GM19463 (cell line): ENCODE results near the gene C10orf143.
A peak's percentile ranks its signal among the peaks of the same experiment; 100 is the strongest.
"Not testable (repeated sequence)": the region's sequence is repeated elsewhere in the genome, so short reads cannot be mapped to it uniquely, and the experiment has no call there.

Source experiments
- ATAC-seq: cut with Tn5 transposase; IDR thresholded peaks from one replicate; pipeline ENCODE4 v1.9.1; 2021; ENCODE audit warnings: mild to moderate bottlenecking, moderate library complexity; ENCODE audit not compliant: unreplicated experiment

Gene C10orf143

DNA sequence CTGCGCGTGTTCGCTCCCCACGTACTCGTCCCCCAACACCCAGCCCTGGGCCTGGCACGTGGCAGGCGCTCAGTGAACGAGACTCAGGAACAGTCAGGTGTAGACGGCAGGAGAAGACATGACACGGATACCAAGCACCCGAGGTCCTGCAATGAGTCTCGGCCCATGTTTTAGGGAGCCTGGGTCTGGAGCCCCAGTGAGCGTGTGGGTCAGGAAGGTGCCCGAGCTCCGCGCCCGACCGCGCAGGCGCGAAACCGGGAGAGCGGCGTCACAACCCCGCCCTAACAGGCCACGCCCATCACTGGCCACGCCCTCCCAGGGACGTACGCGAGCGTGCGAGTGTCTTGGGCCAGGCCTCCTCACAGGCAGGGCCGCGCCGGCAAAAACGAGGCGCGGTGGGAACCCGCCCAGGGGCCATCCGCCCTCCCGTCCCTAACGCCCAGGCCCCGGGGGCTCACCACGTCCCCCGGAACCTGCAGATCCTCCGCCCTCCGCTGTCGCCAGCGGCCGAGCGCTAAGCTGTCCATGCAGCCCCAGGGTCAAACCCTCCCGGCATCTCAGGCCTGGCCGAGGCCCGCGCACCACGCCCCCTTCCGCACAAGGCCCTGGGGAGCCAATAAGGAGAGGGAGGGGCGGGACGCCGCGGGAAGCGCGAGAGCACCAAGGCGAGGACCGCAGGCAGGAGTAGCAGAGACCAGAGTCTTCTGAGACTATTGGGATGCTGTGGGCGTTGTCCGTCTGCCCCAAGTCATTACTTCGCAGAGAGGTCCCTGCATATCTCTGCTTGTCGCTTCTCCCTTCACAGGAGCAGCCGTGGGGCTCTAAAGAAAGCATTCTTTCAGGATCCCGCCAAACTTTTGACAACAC is at the start of gene C10orf143:
Gene C10orf143 (minus strand): TSS at position 585 of the 867 bp plus-strand sequence. CDS start 58 bp downstream, at position 527.
- peak; percentile 78 for ATAC-seq

DNA sequence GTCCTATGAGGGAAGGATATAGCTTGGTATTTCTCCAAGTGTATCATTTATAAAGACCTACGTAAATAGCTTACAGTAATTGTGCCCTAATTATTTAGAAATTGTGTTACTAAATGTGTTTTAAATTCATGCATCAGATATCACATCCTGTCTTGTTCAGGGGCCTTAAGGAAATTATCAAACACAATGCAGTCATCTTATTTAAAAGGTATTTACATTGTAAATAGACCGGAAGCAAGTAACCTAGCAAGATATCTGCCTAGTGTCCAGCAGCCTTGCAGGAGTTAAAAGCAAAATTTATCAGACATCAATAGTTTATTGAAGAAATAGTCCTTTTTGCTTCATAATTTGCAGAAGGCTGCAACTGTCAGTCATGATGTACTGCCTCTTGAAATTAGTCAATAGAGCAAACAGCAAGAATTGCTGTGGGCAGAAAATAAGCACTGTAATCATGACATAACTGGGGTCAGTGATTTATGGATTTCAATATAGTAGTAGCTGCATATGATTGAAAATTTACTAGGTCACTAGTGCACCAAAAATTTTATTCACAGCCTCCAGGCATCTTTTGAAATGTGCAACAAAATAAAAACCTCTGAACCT is 48.7 kb upstream of the C10orf143 start:
- ATAC-seq = no peak

DNA sequence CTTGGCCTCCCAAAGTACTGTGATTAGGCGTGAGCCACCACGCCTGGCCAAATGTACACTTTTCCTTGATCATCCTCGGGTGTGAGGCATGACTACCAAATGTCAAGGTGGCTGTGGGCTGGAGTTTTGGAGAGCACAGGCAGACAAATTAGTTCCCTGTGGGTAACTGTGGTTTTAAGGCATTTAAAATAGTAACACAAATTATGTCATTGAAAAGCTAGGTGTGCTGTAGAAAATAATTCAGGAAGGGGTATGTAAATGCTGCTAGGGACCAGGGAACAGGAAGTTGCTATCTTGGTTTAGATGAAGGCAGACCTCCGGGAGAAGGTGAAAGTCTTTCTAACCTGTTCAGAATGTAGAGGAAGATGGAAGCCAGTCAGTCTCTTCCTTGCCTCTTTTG is 35.4 kb upstream of the C10orf143 start:
- no peak for ATAC-seq

DNA sequence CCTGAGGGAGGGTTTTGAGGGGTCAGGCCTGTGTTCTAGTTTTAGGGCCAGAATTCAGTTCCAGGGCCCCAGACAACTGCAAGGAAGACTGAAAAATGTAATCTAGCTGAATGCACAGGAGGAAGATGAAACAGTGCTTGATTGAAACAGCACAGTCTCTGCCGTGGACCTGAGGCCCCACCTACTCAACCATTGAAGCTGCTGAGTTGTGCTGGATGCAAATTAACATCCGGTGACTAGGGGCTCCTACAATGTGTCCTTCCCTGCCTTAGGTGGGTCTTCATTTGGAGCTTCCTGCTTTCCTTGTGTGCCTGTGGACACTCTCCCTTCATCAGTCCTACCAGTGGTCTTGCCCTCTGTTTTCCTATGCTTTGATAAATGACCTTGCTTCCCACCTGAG is 31.2 kb upstream of the C10orf143 start:
- peak; percentile 75 for ATAC-seq

DNA sequence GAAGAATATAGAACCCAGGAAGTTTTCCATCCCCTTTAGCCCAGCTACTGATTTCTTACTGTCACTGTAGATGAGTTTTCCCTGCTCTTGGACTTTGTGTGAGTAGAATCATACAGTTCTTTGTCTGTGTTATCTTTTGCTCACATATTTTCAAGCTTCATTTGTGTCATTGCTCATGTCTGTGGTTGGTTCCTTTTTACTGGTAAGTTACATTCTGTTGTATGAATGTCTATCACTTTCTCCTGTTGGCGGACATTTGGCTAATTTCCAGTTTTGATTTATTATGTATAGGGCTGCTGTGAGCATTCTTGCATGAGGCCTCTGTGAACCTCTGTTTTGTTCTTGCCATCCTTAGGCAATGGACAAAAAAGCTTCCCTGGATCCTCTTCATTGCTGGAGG is 30.8 kb upstream of the C10orf143 start:
- ATAC-seq = peak; percentile 22

DNA sequence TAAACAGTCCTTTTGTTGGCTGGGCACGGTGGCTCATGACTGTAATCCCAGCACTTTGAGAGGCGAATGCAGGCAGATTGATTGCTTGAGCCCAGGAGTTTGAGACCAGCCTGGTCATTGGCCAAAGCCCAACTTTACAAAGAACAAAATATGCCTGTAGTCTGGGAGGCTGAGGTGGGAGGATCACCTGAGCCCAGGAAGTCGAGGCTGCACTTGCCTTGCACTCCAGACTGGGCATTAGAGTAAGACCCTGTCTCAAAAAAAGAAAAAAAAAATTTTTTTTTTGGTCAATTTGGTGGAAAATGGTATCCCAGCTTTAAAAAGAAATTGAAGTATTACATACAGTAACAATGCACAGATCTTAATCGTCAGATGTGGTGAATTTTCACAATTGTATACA is 30.4 kb upstream of the C10orf143 start:
- ATAC-seq = no peak

DNA sequence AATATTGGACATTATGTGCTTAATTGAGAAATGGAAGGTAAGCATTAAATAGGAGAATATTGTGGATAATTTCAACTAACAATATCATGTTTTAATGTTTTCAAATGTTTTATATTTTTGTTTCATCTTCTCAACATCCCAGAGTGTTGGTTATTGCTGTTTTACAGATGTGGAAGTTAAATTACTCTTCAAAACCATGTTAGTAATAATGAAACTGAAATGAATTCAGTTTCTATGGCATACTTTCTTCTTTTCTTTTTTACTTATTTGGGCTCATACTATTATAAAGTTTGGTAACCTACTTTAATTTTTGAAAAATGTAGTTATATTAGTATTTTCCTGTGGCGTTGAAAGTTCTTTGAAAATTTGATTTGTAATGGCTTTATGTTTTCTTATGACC is 29.8 kb upstream of the C10orf143 start:
- no peak for ATAC-seq

DNA sequence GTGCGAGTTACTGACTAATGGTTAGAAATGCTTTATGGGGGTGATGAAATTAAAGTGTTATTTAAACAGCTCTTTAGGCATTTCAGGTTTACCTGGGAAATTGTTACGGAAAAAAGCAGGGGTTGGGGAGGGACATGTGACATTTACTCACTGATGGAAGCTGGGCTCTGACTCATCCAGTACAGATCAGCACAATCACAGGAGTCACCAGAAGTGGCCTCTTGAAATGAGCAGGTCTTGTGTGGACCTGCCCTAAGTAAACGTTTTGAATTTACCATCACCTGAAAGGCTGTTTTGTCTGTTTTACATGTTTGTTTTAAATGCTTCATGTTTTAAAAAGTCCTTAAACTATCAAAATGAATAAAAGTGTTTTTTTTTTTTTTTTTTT is 27.8 kb upstream of the C10orf143 start:
- ATAC-seq = no peak

DNA sequence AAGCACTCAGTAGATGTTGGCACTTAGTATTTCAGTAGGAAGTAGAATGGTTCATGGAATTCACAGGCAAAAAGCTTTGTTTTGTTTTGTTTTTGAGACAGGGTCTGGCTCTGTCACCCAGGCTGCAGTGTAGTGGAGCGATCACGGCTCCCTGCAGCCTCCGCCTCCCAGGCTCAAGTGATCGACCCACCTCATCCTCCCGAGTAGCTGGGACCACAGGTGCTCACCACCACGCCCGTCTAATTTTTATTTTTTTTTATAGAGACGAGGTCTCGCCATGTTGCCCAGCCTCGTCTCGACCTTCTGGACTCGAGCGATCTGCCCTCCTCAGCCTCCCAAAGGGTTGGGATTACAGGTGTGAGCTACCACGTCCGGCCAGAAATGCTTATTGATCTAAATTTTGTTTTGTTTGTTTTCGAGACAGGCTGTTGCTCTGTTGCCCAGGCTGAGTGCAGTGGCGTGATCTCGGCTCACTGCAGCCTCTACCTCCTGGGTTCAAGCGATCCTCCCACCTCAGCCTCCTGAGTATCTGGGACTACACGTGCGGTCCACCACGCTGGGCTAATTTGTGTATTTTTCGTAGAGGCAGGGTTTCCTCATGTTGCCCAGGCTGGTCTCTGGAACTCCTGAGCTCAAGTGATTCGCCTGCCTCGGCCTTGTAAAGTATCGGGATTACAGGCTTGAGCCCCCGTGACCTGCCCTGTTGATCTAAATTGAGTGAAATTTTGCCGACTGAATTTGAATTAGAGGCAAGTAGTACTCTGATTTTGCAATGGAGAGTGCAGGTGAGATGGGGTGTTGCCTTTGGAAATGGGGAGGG is 27.2 kb upstream of the C10orf143 start:
- ATAC-seq = no peak

DNA sequence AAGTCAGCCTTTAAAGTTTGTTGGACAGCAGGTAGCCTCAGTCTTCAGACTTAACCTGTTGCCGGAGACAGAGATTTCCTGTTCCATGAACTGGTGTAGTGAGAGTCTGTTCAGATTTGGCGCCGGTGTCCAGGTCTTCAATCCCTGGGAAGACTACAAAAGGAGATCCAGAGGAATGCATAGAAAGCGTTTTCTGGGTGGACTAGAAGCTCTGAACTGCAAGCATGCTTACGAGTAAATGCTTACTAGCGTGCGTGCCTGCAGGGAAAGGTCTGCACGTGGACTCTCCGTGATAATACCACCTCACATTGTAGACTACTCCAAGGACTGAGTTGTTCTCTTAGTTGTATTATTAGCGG is 26.4 kb upstream of the C10orf143 start:
- ATAC-seq = no peak

DNA sequence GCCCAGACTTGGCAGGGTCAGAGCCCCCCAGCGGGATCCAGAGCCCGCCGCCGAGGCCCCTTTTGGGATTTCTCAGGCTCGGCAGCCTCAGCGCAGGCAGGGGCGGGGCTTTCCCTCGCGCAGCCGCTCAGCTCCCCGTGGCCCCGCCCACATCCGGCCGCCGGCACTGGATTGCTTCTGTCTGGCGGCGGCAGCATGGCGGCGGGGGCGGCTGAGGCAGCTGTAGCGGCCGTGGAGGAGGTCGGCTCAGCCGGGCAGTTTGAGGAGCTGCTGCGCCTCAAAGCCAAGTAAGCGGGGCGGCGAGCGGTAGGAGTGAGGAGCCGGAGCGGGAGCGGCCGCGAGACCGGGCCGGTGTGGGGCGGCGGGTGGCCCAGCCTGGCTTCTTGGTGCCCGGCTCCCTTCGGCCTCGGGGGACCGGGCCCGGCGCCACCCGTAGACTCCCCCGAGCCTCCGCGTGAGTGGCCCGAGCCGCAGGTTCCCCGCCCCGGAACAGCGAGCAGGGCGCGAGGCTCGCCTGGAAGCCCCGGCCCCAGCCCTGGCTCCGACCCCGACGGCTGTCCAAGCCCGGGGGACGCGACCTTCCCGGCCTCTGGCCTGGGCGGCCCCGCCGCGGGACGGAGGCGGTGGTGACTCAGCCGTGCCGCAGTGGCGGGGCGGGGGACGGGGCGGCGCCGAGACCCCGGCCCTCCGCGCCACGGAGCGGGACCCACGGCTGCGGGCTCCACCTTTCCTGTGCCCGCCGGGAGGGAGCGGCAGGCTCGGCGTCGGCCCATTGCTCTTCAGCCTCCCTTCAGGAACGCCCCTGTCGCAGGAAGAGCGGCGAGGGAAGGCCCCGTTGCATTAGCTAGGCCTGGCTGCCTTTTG is 25.8 kb upstream of the C10orf143 start, which contains the start of gene GLRX3:
Gene GLRX3 (plus strand): TSS at position 166 of the 864 bp plus-strand sequence. CDS start 30 bp downstream, at position 196.
- peak; percentile 80 for ATAC-seq

DNA sequence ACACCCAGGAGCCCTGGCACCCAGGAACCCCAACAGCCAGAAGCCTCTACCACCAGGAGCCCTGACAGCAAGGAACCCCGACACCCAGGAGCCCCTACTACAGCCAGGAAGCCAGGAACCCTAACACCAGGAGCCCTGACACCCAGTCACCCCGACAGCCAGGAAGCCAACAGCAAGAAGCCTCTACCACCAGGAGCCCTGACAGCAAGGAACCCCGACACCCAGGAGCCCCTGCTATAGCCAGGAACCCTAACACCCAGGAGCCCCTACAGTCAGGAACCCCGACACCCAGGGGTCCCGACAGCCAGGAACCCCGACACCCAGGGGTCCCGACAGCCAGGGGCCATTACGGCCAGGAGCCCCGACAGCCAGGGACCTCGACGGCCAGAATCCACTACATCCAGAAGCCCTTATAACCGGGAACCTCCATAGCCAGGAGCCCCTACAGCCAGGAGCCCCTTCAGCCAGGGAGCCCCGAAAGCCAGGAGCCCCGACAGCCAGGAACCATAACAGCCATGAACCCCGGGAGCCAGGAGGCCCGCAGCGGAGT is 25.1 kb upstream of the C10orf143 start:
- ATAC-seq = no peak

DNA sequence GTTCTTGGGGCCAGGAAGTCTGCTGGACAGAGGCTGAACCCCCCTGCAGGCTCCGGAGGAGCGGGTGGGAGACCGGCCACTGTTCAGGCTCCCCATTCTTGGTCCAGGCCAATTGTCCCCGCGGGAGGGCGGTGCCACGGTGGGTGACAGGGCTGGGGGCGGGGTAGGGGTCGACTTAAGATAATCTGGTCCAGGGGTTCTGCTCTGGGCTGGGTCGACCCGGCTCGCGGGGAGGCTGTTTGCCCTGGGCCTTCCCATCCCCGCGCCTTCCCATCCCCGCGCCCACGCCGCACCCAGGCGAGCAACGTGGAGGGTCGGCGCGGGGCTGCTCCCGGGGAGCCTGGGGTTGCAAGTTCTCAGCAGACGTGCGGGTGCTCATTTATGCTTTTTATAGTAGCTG is 18.3 kb upstream of the C10orf143 start:
- ATAC-seq = no peak

DNA sequence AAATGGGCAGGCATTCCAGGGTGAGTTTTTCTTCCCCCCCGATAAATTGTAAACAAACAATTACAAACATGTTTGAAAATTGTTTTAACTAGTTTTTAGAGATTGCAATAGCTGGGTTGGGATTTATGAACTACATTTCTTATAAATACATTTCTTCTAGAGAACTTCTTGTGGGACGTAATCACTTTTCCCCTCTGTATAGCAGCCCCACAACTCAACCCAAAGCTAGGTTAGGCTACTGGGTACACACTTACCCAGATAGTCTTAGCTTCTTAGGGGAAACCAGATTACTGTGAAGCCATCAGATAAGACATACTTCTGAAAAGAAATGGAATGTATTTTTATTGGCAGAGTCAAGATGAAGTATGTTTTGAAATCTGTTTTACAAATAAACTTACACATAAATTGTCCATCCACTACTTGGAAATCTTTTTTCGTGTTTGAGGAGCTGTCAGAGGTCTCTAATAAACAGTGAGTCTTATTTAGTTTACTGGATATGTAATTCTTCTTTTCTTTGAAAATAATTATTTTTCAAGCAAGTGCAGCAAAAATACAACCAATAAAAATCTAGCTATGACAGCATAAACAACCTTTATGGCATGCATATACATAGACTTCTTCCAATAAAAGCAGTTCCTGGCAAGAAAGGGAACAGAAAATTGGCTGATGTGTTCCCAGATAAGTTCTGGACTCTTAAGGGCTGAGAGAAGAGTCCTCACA is 17.6 kb upstream of the C10orf143 start:
- ATAC-seq = no peak

DNA sequence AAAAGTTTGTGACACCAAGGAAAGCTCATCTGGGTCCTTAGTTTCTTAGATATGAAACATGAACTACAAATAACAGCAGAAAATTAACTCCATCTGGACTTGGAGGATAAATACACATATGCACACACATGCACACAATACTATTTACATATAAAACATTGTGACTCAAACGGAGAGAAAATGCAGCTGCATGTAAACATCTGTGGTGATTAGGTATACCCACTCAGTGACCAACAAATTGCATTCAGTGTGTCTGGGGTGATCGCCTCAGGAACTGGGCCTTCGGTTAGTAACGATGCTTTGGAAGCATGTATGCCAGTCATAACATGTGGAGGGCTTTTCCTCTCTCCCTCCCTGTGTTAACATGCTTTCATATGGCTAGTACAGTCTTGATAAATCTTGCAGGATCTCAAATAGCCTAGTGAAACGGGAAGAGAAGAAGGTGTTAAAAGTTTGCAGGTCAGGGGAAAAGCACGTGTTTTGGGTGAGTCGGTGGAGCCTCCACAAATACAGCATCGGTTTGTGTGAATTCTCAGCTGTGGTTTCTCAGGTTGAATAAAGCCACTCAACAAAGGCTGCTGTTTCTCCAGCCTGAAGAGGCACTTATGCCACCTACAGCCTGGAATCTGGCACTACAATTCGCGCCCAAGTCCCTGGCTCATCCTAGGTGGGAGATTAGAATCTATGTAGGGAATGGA is 16.9 kb upstream of the C10orf143 start:
- peak; percentile 98 for ATAC-seq

DNA sequence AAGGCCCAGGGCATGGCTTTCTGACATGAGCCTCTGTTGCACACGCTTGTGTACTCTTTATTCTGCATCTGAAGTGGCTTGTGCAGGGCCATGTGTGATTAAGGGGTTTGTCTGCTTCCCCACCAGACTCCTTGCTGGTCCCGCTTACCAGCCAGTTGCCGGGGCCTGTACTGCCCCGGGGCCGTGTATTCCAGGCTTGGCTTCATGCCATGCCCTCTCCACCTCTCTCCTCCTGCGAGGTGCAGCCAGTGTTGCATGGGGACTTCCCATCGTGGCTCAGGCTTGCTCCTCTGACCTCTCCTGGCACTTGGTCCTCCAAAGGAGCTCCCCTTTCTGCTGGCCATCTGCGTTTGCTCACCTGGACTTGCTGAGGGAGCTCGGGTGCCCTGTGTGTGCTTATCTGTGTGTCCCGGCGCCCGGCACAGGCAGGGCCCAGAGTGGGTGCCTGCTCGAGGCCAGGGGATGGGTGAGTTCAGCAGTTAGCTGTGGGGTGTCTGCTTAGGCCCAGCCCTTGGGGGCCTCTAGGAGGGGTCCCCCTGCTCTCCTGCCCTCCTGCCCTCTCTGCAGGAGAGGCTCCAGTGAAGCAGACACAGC is 11.0 kb upstream of the C10orf143 start:
- no peak for ATAC-seq

DNA sequence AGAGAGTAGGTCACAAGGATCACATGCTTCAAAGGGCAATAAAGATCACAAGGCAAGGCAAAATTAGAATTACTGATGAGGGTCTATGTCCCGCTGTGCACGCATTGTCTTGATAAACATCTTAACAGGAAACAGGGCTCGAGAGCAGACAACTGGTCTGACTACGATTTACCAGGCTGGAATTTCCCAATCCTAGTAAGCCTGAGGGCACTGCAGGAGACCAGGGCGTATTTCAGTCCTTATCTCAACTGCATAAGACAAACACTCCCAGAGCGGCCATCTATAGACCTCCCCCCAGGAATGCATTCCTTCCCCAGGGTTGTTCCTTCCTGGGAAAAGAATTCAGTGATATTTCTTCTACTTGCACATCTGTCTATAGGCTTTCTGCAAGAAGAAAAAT is 6.9 kb upstream of the C10orf143 start:
- not testable (repeated sequence) for ATAC-seq

DNA sequence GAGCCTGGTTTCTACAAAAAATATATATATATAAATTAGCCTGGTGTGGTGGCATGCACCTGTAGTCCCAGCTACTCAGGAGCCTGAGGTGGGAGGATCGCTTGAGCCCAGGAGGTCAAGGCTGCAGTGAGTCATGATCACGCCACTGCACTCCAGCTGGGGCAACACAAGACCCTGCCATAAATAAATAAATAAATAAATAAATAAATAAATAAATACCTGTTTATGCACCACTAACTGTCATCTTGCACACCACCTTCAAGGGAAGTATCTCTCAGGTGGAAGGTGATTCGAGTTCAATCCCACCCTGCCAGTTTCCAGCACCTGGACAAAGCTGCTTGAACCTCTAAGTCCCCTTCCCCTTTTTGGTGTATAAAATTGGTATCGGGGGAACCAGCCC is 6.3 kb upstream of the C10orf143 start:
- ATAC-seq = not testable (repeated sequence)

DNA sequence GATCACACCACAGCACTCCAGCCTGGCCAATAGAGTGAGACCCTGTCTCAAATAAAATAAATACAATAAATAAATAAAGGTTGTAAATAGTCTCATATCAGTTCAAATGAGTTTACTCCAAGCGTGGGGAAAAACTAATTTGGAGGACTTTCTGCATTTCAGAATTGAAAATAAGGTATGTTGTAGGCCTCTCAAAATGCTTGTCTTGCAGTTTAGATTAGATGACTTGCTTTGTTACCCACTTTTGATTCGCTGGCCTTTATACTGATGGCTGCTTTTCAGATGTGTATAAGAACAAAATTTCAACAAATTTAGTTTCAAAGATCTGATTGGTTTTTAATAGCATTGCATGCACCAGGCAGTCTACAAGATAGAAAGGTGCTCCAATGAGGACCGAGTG is 2.2 kb upstream of the C10orf143 start:
- no peak for ATAC-seq
